Activated CD4-positive, alpha-beta T cell treated with anti-CD3 and anti-CD28 coated beads, Interleukin-2, amount 50 U/mL, for 24 hours (primary cell): ENCODE data around the gene DHRS2.

Source experiments
- DNase-seq, 2 donors: peaks; one replicate each; pipeline ENCODE4 v3.0.0-alpha.2; 2020; ENCODE audit warnings: low read depth in 1 of 2, low spot score in 1 of 2

The DHRS2 gene

GRCh38 chr14:23646648-23647549, 10.7 kb downstream of the DHRS2 start:
- DNase-seq = no peak

GRCh38 chr14:23647619-23648018, 11.5 kb downstream of the DHRS2 start:
- no peak for DNase-seq

- no peak for DNase-seq
Observed at GRCh38 chr14:23648764-23649460, 12.7 kb downstream of the DHRS2 start.

GRCh38 chr14:23650506-23650905, 14.3 kb downstream of the DHRS2 start:
- no peak for DNase-seq

- DNase-seq = no peak
Observed at GRCh38 chr14:23653051-23653450, 16.9 kb downstream of the DHRS2 start.

GRCh38 chr14:23654231-23654630, 18.1 kb downstream of the DHRS2 start:
- no peak for DNase-seq

- DNase-seq = no peak
Observed at GRCh38 chr14:23657959-23658470, 21.9 kb downstream of the DHRS2 start.

GRCh38 chr14:23660290-23661226, 24.4 kb downstream of the DHRS2 start:
- no peak for DNase-seq

GRCh38 chr14:23661542-23661941, 25.4 kb downstream of the DHRS2 start:
- DNase-seq = no peak

GRCh38 chr14:23663127-23663526, 27.0 kb downstream of the DHRS2 start:
- DNase-seq = no peak

GRCh38 chr14:23663711-23664110, 27.5 kb downstream of the DHRS2 start:
- DNase-seq = no peak

GRCh38 chr14:23664207-23664885, 28.2 kb downstream of the DHRS2 start:
- DNase-seq = no peak

GRCh38 chr14:23665302-23666016, 29.3 kb downstream of the DHRS2 start:
- no peak for DNase-seq

GRCh38 chr14:23667134-23667533, 31.0 kb downstream of the DHRS2 start:
- no peak for DNase-seq

GRCh38 chr14:23669441-23669840, 33.3 kb downstream of the DHRS2 start:
- no peak for DNase-seq

GRCh38 chr14:23670481-23670880, 34.3 kb downstream of the DHRS2 start:
- no peak for DNase-seq

- DNase-seq = no peak
Observed at GRCh38 chr14:23672200-23672599, 36.0 kb downstream of the DHRS2 start.

GRCh38 chr14:23675337-23675736, 39.2 kb downstream of the DHRS2 start:
- DNase-seq = no peak

- DNase-seq = no peak
Observed at GRCh38 chr14:23675906-23676305, 39.7 kb downstream of the DHRS2 start.

GRCh38 chr14:23681337-23681736, 45.2 kb downstream of the DHRS2 start:
- no peak for DNase-seq
